HG02970 (cell line): ENCODE data around the gene PRXL2B.

Experiments used
- ATAC-seq: cut with Tn5 transposase; IDR thresholded peaks from one replicate; pipeline ENCODE4 v1.9.1; 2021; ENCODE audit warnings: mild to moderate bottlenecking, moderate library complexity, moderate number of reproducible peaks; ENCODE audit not compliant: unreplicated experiment, low FRiP score

PRXL2B gene, protein sequence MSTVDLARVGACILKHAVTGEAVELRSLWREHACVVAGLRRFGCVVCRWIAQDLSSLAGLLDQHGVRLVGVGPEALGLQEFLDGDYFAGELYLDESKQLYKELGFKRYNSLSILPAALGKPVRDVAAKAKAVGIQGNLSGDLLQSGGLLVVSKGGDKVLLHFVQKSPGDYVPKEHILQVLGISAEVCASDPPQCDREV

DNA sequence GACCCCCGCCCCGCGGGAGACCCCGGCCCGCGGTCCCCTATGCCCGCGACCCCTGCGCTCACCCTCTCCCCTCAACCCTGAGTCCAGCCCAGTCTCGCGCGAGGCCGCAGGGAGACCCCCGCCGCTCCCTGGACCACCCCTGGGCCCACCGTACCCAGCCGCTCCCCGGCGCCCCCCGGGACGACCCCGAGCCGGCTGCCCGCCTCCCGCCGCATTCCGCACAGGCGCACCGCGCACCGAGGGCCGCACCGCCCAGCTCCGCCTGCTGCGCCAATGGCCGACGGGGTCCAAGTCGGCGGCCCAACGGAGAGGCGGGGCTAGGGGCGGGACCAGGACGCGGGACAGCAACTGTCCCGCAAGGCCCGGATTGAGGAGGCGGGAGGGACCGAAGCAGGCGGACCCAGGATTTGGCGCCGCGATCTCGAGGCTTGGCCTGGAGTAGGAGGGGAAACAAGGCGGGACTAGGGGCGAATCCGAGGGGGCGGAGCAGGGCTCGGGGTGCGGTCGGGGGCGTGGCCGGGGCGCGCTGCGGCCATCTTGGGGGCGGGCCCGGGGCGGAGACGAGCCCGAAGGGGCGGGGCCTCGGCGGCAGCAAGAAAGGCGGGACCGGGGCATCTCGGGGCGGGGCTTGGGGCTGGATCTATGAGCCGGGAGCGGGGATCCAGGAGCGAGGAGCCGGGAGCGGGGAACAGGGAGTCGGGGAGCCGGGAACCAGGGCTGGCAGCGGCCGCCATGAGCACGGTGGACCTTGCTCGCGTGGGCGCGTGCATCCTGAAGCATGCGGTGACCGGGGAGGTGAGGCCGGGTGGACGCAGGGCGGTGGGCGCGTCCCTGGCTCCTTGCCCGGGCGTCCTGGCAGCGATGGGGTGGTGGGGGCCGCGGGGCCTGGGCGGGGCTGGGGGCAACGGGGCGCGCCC, at the start of gene PRXL2B:
PRXL2B (plus strand) TSS at position 624 of the 917 bp plus-strand sequence; CDS start at position 733, 109 bp downstream.
- peak; percentile 73 for ATAC-seq

DNA sequence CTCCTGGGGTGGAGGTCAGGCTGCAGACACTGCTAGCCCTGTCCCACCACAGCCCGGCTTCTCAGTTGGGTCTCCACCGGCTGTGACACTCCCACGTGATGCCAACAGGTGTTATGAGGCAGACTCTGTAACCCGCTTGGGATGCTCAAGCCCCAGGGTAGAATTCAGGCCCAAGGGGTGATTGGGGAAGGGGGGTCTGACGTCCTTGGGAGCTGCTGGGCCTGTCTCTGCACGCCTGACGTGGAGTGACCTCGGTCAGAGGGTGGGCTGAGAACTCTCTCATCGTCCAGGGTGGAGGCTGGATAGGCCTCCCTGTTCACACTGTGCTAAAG, 48.8 kb upstream of the PRXL2B start:
- ATAC-seq = no peak

DNA sequence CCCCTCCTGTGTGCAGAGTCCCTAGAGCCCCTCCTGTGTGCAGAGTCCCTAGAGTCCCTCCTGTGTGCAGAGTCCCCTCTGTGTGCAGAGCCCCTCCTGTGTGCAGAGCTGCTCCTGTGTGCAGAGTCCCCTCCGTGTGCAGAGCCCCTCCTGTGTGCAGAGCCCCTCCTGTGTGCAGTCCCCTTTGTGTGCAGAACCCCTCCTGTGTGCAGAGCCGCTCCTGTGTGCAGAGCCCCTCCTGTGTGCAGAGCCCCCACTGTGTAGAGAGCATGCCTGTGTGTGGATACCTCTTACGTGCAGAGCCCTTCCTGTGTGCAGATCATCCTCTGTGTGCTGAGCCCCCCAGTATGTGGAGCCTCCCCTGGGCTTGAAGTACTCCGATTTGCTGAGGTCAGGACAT, 48.2 kb upstream of the PRXL2B start:
- no peak for ATAC-seq

DNA sequence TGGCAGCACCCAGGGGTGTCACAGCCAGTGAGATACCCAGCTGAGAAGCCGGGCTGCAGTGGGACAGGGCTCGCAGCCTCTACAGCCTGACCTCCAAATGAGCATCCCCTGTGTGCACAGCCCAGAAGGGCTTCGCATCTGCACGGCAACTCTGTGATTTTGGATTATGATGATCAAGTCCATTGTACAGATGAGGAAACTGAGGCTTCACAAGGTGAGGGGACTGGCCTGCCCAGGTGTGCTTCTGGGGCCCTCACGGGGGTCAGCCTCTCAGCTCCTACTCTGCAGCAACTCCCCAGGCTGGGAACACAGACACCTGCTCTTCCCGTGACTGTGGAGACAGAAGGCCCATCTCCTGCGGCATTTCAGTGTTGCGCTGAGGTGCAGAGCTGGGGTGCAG, 47.7 kb upstream of the PRXL2B start:
- ATAC-seq = no peak

DNA sequence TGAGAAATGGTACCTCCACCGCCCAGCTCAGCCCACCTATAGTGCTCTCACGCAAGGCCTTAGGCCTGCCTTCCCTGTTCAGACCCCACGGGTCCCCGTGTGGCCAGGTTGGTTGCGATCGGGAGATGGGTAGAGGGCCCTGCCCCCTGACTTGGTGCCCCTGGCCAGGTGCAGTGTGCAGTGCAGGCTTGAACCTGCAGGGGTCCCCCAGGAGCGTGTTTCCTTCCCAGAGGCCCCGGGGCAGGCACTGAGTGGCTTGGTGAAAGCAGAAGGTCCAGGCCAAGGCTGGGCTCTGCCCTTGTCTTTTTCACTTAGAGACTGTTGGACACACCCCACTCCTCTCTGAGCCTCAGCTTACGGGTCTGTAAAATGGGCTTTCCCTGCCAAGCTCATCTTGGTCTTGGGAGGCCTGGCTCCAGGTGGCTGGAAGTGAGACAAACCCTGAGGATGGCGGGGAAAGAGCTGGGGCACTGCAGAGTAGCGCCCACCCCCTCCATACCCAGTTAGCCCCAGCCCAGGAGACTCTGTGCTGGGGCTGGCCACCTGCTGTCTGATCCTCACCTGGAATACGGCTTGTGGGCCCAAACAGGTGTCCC, 47.2 kb upstream of the PRXL2B start:
- no peak for ATAC-seq

DNA sequence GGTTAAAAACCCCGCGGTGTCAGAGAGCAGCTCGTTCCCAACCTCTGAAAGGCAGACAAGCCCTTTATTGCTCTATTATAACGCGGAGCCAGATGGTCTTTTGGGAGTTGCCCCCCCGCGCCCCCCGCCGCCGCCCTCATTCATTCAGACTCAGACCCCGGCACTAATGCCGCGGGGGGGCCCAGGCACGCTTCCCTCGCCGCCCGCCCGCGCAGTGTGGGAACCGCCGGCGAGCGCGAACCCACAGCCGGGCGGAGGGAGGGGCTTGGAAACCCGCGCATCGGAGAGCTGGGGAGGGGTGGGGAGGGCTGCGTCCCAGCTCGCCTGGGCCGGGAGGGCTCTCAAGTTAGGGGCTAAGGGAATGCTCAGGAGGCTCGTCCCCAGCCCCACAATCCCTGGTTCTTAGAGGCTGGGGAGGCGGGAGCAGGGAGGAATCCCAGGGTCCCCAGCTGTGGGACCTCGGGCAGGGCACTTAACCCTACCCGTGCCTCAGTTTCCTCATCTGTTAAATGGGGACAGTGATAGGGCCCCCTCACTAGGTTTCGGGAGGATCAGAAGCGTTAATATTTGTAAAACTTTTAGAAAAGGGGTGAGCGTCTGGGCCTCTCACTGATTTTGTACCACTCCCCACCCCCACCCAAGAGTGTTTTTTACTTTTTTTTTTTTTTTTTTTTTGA, 45.6 kb upstream of the PRXL2B start:
- no peak for ATAC-seq

DNA sequence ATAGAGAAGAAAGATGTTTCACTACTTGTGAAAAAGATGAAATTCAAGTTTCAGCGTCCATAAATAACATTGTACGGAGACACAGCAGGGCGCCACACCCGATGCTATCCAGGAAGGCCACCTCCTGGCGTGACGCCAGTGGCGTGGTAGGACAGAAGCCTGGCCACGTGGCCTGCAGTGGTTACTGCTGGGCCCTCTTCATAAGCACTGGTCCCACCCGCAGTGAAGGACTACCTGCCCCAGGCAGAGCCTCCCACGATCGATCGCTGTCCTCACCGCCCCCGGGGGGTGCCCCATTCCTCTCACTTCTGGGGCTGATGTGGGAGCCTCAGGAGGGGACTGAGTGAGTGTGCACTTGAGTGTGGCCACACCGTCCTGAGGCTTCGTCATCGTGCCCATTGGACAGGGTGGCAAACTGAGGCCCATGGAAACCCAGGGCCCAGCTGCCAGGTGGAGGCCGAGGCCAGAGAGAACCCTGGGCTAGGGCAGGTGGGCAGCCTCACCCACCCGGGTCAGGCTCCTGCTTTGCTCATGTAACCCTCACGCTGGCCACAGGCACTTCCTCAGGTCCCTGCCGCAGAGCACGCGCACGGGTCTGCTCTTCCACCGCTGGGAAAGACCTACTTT, 44.8 kb upstream of the PRXL2B start:
- ATAC-seq = no peak

DNA sequence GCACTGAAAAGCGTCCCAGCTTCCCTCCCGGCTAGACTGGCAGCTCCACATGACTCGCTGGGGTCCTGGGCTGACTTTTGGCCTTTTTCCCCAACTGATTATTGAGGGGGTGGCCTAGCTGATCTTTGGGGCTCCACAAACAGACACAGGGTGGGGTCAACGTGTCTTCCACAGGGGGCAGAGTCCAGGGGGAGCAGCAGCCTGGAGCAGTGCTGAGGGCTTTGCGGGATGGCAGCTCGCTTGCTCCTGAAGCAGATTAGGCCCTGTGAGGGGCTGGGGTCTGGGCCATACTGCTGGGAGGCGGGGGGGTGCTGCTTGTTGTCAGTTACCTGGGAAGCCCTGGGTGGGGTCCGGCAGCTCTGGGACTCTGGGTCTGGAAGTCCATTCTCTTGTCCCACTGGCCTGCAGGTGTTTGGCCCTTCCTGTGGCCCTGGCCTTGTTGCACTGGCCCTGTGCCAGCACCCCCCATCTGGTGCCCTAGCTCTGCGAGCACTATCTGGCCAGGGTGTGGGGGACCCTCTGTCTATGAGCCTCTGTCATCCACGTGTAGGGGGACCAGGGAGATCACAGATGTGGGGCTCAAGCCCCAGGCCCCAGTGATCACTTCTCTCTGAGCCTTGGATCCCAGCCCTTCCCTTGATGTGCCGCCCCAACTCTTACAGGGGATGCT, 44.2 kb upstream of the PRXL2B start:
- no peak for ATAC-seq

DNA sequence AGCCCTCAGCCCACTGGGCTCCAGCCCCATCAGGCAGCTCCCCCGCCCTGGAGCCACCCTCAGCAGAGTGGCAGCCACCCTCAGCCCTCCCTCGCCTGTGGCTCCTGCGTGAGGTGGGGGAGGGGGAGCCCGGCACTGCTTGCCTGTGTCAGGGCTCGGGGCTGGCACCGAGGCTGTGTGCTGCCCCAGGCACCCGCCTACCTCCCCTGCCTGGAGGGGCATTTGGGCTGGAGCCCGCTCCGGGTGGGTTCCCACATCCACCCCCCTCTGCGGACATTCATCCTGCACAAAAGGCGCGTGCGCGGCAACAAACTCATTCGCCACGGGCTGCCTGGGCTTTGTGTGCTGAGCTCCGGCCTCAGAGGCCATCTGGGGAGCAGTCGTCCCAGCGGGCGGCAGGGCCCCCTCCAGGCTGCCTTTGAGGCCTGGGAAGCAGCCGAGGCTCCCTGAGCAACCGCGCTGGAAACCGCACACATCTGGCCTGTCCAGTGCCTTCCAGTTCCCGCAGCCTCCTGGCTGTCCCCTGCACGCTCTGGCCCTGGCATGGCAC, 43.0 kb upstream of the PRXL2B start:
- ATAC-seq = no peak

DNA sequence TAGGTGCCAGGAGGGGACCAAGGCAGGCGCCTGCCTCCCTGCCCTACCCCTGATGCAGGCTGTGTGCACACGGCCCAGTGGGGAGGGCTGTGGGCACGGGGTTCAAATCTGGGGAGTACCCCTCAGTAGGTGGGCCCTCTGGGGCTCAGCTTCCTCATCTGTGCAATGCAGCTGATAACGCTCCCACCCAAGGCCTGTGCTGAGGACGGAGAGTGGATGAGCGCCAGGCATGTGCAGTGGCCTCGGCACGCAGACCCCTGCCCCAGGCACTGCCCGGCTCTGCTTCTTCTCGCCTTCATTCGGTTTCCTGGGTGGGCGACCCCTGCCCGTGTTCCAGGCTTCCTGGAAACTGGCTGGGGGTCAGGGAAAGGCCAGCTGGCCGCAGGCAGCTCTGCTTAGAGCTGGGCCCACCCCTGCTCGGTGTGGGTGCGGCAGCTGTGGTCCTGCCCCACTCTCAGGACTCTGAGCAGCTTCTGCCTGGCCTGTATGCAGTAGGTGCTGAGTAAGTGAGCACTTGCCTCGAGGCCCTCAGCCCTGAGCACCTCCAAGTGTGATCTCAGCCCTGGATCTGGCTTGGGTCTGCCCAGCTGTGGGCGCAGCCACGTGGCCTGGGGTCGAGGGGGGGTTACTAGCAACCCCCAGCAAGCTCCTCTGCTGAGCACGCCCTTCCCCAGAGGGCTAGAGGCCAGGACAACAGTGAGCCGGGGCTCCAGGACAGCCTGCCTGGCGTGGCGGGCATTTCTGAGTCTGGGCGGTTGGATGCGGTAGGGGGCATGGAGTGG, 42.3 kb upstream of the PRXL2B start:
- no peak for ATAC-seq

DNA sequence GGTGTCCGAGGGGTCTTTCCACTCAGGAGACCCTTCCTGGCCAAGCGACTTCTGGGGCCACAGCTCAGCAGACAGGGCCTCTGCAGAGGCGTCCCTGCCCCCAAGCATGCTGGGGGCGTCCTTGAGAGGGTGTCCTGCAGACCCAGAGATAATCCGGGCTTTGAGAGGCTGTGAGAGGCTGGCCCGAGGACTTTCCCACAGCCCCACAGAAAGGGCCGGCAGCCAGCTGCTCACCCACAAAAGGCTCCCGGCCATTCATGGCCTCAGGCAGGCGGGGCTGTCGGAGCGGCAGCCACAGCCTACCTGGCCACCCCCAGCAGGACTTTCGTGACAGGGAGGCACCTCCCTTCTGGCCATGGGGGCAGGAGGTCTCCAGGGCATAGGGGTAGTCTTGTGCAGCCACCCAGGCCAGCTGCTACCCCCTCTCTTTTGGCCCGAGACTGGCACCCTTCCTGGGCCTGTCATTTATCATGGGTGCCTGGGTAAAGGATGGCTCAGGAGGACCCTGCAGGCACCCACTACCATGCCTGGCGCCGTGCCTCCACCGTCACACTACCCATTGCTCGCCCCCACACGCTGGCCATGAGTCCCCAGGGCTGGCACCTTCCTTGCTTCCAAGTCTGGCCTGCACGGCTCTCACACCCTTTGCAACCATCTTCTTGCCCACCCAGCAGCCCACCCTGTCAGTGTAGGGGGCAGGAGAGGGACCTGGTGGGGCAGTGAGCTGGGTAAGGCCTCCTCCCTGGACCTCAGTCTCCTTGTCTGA, 41.5 kb upstream of the PRXL2B start:
- no peak for ATAC-seq

DNA sequence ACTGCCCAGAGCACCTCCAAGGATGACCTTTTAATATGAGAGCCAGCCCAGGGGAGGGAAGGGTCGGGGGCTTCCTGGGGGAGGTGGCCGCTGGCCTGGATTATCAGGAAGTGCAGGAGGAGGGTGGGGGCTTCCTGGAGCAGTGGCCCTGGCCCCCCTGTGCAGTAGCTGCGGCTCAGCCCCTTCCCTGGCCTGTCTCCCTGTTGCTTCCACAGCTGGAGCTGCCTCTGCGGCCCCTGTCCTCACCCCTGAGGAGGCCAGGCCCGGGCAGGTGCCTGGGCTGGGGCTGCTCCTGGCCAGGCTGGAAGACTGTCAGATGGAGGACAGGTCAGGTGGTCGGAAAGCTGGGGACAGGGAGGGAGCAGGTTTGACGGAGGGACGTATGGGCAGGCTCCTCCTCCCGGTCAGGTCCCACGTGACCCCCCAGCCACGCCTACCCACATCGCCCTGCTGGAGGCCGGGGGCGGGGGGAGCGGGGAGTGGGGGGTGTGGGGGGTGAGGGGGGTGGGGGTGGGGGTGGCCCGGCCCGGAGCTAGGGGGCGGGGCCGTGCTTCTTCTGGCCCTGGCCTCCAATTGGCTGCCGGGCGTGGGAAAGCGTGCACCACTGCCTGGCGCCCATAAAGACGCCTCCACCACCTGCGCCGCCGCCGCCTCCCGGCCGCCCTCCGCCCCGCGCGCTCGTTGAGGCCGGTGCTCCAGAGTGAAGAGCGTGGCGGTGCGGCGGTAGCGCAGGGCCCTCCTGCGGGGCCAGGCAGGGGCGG, 40.6 kb upstream of the PRXL2B start:
- ATAC-seq = peak; percentile 36

DNA sequence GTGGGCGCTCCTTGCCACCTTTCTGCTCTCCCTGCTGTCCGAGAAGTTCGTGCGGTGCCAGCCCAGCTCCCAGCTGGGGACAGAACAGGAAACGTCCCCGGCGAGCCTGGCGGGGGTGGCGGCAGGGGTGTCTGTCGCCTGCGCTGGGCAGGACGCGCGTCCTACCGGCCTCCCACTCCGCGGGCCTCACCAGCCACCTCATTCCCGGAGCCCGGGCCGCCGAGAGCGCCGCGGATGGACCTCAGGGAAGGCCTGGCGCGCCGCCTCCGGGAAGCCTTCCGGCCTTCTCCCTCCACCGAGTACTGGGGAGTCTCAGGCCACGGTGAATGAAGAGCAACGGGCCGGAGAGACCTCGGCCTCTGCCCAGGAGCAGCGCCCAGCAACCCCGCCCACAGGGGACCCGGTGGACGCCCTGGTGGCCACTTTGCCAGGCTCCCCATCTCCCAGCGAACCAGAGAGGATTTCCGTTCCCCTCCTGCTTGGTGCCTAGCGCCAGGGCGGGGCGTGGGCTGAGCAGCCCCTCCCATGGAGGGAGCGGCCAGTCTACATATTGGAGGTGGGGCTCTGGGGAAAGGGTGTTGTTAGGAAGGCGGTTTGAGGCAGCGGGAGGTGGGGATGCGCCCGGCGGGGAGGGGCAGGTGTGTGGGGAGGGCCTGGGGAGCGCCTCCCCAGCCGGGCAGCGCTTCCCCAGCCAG, 39.9 kb upstream of the PRXL2B start:
- peak; percentile 23 for ATAC-seq

DNA sequence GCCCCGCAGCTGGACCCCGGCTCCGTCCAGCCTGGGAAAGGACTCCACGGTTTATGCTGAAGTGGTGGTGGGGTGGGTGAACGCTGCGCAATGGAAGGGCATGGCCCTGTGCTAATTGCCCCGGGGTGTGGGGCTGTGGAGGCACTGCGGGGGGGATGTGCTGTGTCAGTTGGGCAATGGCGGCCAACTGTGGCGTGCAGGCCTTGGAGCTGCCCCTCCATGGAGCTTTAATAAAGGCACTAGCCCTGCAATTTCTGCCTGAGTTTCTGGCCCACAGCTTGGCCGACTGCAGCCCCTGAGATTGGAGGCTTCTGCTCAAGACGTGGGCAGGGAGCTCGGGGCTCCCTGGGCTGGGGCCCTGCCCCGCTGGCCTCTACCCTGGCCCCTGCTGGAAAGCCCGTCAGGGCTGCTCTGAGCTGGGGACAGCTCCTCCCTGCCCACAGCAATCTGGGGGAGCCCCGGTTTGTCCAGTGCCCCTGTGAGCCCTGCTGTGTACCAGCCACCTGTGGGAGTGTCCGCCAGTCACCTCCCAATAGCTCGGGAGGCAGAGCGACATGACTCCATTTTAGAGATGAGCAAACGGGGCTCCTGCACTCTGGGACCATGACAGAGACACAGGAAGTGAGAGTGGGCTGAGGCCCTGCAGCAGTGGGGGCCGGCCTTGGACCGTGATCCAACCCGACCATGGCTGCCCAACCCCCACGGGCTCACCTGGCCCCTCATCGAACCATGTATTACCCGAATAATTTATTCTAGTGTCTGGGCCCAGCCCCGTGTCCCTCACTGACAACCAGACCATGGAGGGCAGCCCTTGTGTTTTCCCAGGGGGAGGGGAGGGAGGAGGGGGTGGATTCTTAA, 39.1 kb upstream of the PRXL2B start:
- no peak for ATAC-seq

DNA sequence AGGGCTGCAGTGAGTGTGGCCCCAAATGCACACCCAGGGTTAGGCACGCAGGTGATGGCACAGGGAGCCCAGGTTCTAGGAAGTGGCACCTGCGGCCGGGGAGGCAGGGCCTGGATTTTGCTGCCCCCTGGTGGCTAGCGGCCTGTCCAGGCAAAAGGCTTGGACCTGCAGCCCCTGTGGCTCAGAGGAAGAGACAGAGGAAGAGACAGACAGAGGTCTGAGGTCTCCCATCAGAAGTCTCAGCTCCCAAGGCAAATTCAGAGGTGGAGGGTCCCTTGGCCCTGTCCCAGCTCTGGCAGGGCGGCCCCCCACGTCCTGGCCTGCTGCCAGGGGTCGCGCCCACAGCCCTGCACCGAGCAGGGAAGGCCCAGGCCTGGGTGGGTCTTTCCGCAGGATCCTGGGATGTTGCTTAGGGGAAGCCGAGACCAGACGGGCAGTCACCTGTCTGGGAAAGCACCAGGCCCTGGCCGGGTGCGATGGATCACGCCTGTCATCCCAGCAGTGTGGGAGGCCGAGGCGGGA, 38.4 kb upstream of the PRXL2B start:
- ATAC-seq = peak; percentile 23
